Measurements from ENCODE around the gene CH25H. TPM values are rescaled to one million over a fixed set of nuclear protein-coding genes. Genes with fewer than 3 reads are reported as not detected.
"Not testable (repeated sequence)": the region's sequence is repeated elsewhere in the genome, so short reads cannot be mapped to it uniquely, and the experiment has no call there.

CH25H gene
- polyA plus RNA-seq, 1 donor (not counting 4 experiments of a cell fraction or from before 2014, with no cell fraction given) = 0.37 TPM

DNA sequence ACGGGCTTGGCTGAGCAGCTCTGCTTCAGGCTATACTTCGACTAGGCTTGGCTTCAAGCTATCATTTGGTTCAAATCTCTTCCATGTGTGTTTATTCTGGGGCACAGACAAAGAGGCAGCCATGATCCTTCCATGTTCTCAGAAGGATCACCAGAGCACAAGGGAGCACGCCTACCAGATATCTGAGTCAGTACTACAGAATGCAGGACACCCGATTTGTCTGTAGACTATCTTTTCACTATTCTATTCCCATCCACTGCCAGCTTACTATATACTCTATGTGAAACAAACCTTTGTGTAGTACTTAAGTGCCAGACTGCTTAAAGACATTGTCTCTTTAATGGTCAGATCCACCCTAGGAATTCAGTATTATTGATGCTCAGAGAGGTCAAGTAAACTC is 35.1 kb downstream of the CH25H start:
- DNase-seq (ENCODE audit: low read depth, low spot score) = no peak
- H3K27ac ChIP-seq (ENCODE audit: control insufficient read depth, insufficient read depth, low read length) = no peak overlapping the region

DNA sequence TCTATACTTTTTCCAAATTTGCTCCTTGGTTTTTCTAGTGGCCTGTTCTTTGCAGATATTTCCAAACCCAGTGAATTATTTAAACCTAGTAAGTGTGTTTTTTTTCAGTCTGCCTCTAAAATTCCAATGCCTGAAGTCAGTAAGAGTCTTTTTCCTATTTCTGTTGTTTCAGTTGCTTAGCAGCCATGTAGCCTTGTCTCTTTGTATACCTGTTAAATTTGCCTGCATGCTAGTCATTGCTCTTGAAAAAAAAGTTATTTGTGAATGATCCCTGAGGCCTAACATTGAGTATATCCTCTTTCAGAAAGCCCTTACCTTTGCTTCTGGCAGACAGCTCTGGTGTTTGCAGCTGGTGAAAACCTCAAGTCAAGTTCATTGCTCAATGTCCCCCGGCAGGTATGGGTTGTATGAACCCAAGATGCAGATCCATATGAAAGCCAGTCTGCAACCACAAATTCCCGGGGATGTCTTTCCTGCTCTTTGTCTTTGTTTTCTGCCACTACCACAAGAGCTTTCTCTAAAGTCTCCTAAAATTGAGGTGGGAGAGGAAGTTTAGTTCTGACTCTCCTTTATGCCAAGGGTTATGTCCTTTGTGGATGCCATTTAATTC is 35.7 kb downstream of the CH25H start:
- Histone ChIP-seq H3K36me3 (ENCODE audit: control insufficient read depth in 2 of 2, extremely low read depth in 1 of 2, insufficient read depth in 2 of 2, low read length in 2 of 2) (no peaks in the 10 kb centered on the region), H3K9ac (ENCODE audit: control insufficient read depth, extremely low read depth, insufficient read depth, low read length) (no peak overlapping the region), H3K9me3 (ENCODE audit: control insufficient read depth, low read depth, low read length) (no peaks in the 10 kb centered on the region), H3K4me1 (ENCODE audit: control insufficient read depth, extremely low read depth, insufficient read depth, low read length) (peaks cover 15% of the 10 kb centered on the region), H3K27ac (ENCODE audit: control insufficient read depth, insufficient read depth, low read length) (no peak overlapping the region), H4K20me1 (ENCODE audit: control insufficient read depth, extremely low read depth, insufficient read depth, low read length) (no peaks in the 10 kb centered on the region), H3K79me2 (ENCODE audit: control insufficient read depth, insufficient read depth, low read length) (no peaks in the 10 kb centered on the region), H3K9me1 (ENCODE audit: control insufficient read depth, extremely low read depth, insufficient read depth, low read length) (no peaks in the 10 kb centered on the region), H2AFZ (ENCODE audit: control insufficient read depth, low read length) (no peak overlapping the region), H3K4me2 (ENCODE audit: control insufficient read depth, extremely low read depth, insufficient read depth, low read depth, low read length) (no peak overlapping the region), H3K4me3 (ENCODE audit: control insufficient read depth in 2 of 3, extremely low read depth in 1 of 3, insufficient read depth in 2 of 3, low read depth in 1 of 3, low read length in 3 of 3) (no peak overlapping the region), H3K27me3 (ENCODE audit: control insufficient read depth, extremely low read depth, insufficient read depth, low read length) (no peaks in the 10 kb centered on the region)
- no peak for TF ChIP-seq EZH2 (IDR thresholded peaks at IDR 0.05; ENCODE audit: low read length)
- TF ChIP-seq, protein P1, sequence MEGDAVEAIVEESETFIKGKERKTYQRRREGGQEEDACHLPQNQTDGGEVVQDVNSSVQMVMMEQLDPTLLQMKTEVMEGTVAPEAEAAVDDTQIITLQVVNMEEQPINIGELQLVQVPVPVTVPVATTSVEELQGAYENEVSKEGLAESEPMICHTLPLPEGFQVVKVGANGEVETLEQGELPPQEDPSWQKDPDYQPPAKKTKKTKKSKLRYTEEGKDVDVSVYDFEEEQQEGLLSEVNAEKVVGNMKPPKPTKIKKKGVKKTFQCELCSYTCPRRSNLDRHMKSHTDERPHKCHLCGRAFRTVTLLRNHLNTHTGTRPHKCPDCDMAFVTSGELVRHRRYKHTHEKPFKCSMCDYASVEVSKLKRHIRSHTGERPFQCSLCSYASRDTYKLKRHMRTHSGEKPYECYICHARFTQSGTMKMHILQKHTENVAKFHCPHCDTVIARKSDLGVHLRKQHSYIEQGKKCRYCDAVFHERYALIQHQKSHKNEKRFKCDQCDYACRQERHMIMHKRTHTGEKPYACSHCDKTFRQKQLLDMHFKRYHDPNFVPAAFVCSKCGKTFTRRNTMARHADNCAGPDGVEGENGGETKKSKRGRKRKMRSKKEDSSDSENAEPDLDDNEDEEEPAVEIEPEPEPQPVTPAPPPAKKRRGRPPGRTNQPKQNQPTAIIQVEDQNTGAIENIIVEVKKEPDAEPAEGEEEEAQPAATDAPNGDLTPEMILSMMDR (optimal IDR thresholded peaks at IDR 0.05 in 1 of 3, IDR thresholded peaks at IDR 0.05 in 1 of 3, conservative IDR thresholded peaks at IDR 0.05 in 1 of 3; ENCODE audit: extremely low read depth in 1 of 3, insufficient read depth in 2 of 3, low read length in 3 of 3) = no peak
- dilution Hi-C loops (cut with MboI; ENCODE audit: extremely low pct_ligation_motif_present, low sequenced_read_pairs) = no loop called here
- FAIRE-seq (no peak), DNase-seq (ENCODE audit: low read depth, low spot score) (no peak)

More for the DNA sequence above, 35.1 kb downstream of the CH25H start:
- Histone ChIP-seq H3K36me3 (ENCODE audit: control insufficient read depth in 2 of 2, extremely low read depth in 1 of 2, insufficient read depth in 2 of 2, low read length in 2 of 2) (no peaks in the 10 kb centered on the region), H2AFZ (ENCODE audit: control insufficient read depth, low read length) (peak overlapping the region; percentile 29), H3K9ac (ENCODE audit: control insufficient read depth, extremely low read depth, insufficient read depth, low read length) (no peak overlapping the region), H3K27me3 (ENCODE audit: control insufficient read depth, extremely low read depth, insufficient read depth, low read length) (no peaks in the 10 kb centered on the region), H4K20me1 (ENCODE audit: control insufficient read depth, extremely low read depth, insufficient read depth, low read length) (no peaks in the 10 kb centered on the region), H3K4me2 (ENCODE audit: control insufficient read depth, extremely low read depth, insufficient read depth, low read depth, low read length) (no peak overlapping the region), H3K9me1 (ENCODE audit: control insufficient read depth, extremely low read depth, insufficient read depth, low read length) (no peaks in the 10 kb centered on the region), H3K4me3 (ENCODE audit: control insufficient read depth in 2 of 3, extremely low read depth in 1 of 3, insufficient read depth in 2 of 3, low read depth in 1 of 3, low read length in 3 of 3) (no peak overlapping the region), H3K4me1 (ENCODE audit: control insufficient read depth, extremely low read depth, insufficient read depth, low read length) (peaks cover 15% of the 10 kb centered on the region), H3K9me3 (ENCODE audit: control insufficient read depth, low read depth, low read length) (no peaks in the 10 kb centered on the region), H3K79me2 (ENCODE audit: control insufficient read depth, insufficient read depth, low read length) (no peaks in the 10 kb centered on the region)
- FAIRE-seq = peak; percentile 80
- dilution Hi-C loops (cut with MboI; ENCODE audit: extremely low pct_ligation_motif_present, low sequenced_read_pairs) = no loop called here
- no peak for TF ChIP-seq EZH2 (IDR thresholded peaks at IDR 0.05; ENCODE audit: low read length)
- TF ChIP-seq, protein P1 (optimal IDR thresholded peaks at IDR 0.05 in 1 of 3, IDR thresholded peaks at IDR 0.05 in 1 of 3, conservative IDR thresholded peaks at IDR 0.05 in 1 of 3; ENCODE audit: extremely low read depth in 1 of 3, insufficient read depth in 2 of 3, low read length in 3 of 3) = no peak

DNA sequence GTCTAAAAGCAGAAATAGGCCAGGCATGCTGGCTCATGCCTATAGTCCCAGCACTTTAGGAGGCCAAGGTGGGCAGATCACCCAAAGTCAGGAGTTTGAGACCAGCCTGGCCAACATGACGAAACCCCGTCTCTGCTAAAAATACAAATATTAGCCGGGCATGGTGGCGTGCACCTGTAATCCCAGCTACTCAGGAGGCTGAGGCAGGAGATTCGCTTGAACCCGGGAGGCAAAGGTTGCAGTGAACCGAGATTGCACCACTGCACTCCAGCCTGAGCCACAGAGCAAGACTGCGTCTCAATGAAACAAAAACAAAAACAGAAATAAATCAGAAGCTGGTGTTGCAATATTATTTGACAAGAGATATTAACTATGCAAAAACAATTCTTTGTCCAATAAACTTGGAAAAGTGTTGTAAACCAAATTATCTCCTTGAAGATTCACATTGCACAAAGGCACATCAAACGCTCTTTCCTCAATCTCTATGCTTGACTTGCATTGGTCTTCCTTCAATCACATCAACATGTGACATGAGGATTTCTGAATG is 38.7 kb downstream of the CH25H start:
- H4K20me1 ChIP-seq (ENCODE audit: control insufficient read depth, extremely low read depth, insufficient read depth, low read length); H3K9me3 ChIP-seq (ENCODE audit: control insufficient read depth, low read depth, low read length); FAIRE-seq; H3K9ac ChIP-seq (ENCODE audit: control insufficient read depth, extremely low read depth, insufficient read depth, low read length); H3K27me3 ChIP-seq (ENCODE audit: control insufficient read depth, extremely low read depth, insufficient read depth, low read length); H3K27ac ChIP-seq (ENCODE audit: control insufficient read depth, insufficient read depth, low read length); dilution Hi-C loops (cut with MboI; ENCODE audit: extremely low pct_ligation_motif_present, low sequenced_read_pairs); H3K9me1 ChIP-seq (ENCODE audit: control insufficient read depth, extremely low read depth, insufficient read depth, low read length); H2AFZ ChIP-seq (ENCODE audit: control insufficient read depth, low read length); H3K4me3 ChIP-seq (ENCODE audit: control insufficient read depth in 2 of 3, extremely low read depth in 1 of 3, insufficient read depth in 2 of 3, low read depth in 1 of 3, low read length in 3 of 3); H3K36me3 ChIP-seq (ENCODE audit: control insufficient read depth in 2 of 2, extremely low read depth in 1 of 2, insufficient read depth in 2 of 2, low read length in 2 of 2); H3K4me2 ChIP-seq (ENCODE audit: control insufficient read depth, extremely low read depth, insufficient read depth, low read depth, low read length); DNase-seq (ENCODE audit: low read depth, low spot score); H3K79me2 ChIP-seq (ENCODE audit: control insufficient read depth, insufficient read depth, low read length): not testable (repeated sequence)
- H3K4me1 ChIP-seq (ENCODE audit: control insufficient read depth, extremely low read depth, insufficient read depth, low read length) = peaks cover 28% of the 10 kb centered on the region
